Measurements from ENCODE around the gene DSCAML1. TPM values are rescaled to one million over a fixed set of nuclear protein-coding genes. Genes with fewer than 3 reads are reported as not detected.

DSCAML1 gene
- total and polyA plus RNA-seq, 2 of the 8 experiments (the other 6 are each of a cell fraction or from before 2014, with no cell fraction given): 0.19 to 0.24 TPM

- TF ChIP-seq CHD7 (IDR thresholded peaks at IDR 0.05; ENCODE audit: insufficient replicate concordance, low read length): no peak
- TF ChIP-seq E2F6 (IDR thresholded peaks at IDR 0.05): no peak
- TF ChIP-seq USF2 (IDR thresholded peaks at IDR 0.05; ENCODE audit: low read length): no peak
- TF ChIP-seq HDAC6 (IDR thresholded peaks at IDR 0.05; ENCODE audit: low read depth, low read length): no peak
- TF ChIP-seq EZH2 (IDR thresholded peaks at IDR 0.05; ENCODE audit: low read depth, low read length, severe bottlenecking): no peak
These were observed 279.9 kb downstream of the DSCAML1 start (continued) for GRCh38 chr11:117517097-117517496.

Measured in H1 (cell line).